ENCODE data around the gene LBR.

- TF ChIP-seq CTCF (IDR thresholded peaks at IDR 0.05) (no peak), POLR2A (IDR thresholded peaks at IDR 0.05) (no peak)
These were observed 17.8 kb downstream of the LBR start for GRCh38 chr1:225410036-225410435.

Data from heart left ventricle (tissue), 13 donors.